Type B pancreatic cell (in vitro differentiated cells): ENCODE data around the gene ITGB3BP. TPM values are rescaled to one million over a fixed set of nuclear protein-coding genes. Genes with fewer than 3 reads are reported as not detected.

Source experiments
- DNase-seq: peaks from one replicate; pipeline ENCODE4 v3.0.0; 2021; ENCODE audit warnings: mixed read lengths; ENCODE audit not compliant: unreplicated experiment; ENCODE audit errors: extremely low spot score
- H3K27ac Mint-ChIP-seq: 2 replicates; pipeline ENCODE4 v1.8.0; 2021; ENCODE audit warnings: mild to moderate bottlenecking, mixed read lengths
- H3K27me3 Mint-ChIP-seq: 2 replicates; pipeline ENCODE4 v1.8.0; 2021; ENCODE audit warnings: mixed read lengths
- H3K36me3 Mint-ChIP-seq: 2 replicates; pipeline ENCODE4 v1.8.0; 2021; ENCODE audit warnings: mixed read lengths
- H3K4me1 Mint-ChIP-seq: one replicate; pipeline ENCODE4 v1.8.0; 2021; ENCODE audit warnings: mixed read lengths; ENCODE audit not compliant: unreplicated experiment
- H3K4me3 Mint-ChIP-seq: 2 replicates; pipeline ENCODE4 v1.8.0; 2021; ENCODE audit warnings: mild to moderate bottlenecking, mixed read lengths
- H3K9me3 Mint-ChIP-seq: 2 replicates; pipeline ENCODE4 v1.8.0; 2021; ENCODE audit warnings: mixed read lengths
- total RNA-seq: library from RNA; stranded (reverse); gene quantifications from 2 replicates; pipeline ENCODE4 v1.2.1, GENCODE V29; 2021; ENCODE audit warnings: low replicate concordance
- TF ChIP-seq, protein P1 (sequence below): fragments of 200-600 bp; sonication (generic); conservative IDR thresholded peaks from 2 replicates; pipeline ENCODE4 v1.5.0; 2021; ENCODE audit warnings: antibody characterized with exemption, mild to moderate bottlenecking

Gene ITGB3BP
- total RNA-seq, 1 donor from 2014 or later, result 39.9 TPM

DNA sequence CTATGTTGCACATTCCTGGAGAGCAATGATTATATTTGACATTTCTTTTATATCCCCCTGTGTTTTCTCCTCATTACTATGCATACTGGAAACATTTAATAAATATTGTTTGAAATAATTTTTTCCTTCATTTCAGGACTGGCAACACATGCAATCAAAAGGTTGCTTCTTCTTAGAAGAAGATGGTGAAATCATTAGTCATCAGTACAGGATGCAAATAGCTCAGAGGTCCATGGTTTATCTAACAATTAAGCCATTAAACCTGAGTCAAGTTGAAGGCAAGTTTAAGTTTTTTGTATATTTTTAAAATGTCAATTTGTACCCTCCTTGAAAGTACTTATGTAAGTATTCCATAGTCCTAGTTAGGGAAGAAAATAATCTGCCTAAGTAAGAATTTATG, 22.8 kb upstream of the ITGB3BP start:
- H3K4me1 Mint-ChIP-seq, result no peaks in the 10 kb centered on the region
- H3K27ac Mint-ChIP-seq, result no peak overlapping the region
- peaks cover 16% of the 10 kb centered on the region for H3K36me3 Mint-ChIP-seq
- H3K27me3 Mint-ChIP-seq, result no peaks in the 10 kb centered on the region
- no peak for DNase-seq
- TF ChIP-seq, protein P1, sequence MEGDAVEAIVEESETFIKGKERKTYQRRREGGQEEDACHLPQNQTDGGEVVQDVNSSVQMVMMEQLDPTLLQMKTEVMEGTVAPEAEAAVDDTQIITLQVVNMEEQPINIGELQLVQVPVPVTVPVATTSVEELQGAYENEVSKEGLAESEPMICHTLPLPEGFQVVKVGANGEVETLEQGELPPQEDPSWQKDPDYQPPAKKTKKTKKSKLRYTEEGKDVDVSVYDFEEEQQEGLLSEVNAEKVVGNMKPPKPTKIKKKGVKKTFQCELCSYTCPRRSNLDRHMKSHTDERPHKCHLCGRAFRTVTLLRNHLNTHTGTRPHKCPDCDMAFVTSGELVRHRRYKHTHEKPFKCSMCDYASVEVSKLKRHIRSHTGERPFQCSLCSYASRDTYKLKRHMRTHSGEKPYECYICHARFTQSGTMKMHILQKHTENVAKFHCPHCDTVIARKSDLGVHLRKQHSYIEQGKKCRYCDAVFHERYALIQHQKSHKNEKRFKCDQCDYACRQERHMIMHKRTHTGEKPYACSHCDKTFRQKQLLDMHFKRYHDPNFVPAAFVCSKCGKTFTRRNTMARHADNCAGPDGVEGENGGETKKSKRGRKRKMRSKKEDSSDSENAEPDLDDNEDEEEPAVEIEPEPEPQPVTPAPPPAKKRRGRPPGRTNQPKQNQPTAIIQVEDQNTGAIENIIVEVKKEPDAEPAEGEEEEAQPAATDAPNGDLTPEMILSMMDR, result no peak
- H3K9me3 Mint-ChIP-seq, result no peaks in the 10 kb centered on the region
- H3K4me3 Mint-ChIP-seq, result no peak overlapping the region

DNA sequence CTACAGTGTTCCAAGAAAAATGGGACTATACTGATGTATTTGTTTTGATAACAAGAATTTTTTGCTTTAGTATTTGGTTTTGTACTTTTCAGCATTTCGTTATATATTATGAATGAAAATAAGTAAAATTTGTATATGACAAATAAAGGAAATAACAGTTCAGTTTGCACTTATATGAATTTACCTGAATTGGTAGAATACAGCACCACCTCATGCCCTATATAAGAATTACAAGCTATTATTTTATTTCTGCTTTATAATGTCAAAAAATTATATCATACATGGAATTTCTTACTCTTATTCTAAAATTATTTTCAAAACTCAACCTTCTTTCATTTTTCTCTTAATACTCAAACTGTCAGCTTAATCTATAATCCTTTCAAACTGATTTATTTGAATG, 14.9 kb upstream of the ITGB3BP start:
- Mint-ChIP-seq H3K4me1 (no peaks in the 10 kb centered on the region), H3K27me3 (no peaks in the 10 kb centered on the region), H3K36me3 (peaks cover 4% of the 10 kb centered on the region), H3K27ac (no peak overlapping the region), H3K9me3 (no peaks in the 10 kb centered on the region), H3K4me3 (no peak overlapping the region)
- no peak for DNase-seq
- TF ChIP-seq, protein P1, result peak; percentile 74

DNA sequence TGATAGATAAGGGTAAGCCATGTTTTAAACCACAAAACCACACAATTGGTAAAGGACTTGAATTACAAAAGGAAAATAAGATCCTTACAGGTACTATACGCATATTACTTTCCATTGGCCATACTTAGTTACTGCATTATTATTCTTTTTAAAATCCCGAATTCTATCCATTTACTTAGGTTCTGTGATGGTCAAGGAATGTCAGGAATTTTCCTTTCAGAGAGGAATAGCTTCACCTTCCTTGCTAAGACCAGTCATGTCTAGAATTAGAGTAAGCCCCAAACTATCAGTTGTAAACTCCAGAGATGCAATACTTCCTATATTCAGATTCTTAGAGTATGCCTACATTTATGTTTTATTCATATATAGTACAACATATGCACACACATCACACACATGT, 14.0 kb upstream of the ITGB3BP start:
- Mint-ChIP-seq H3K36me3 (no peaks in the 10 kb centered on the region), H3K27ac (no peak overlapping the region), H3K27me3 (no peaks in the 10 kb centered on the region), H3K9me3 (no peaks in the 10 kb centered on the region), H3K4me1 (no peaks in the 10 kb centered on the region), H3K4me3 (no peak overlapping the region)
- DNase-seq, result no peak
- TF ChIP-seq, protein P1, result no peak

DNA sequence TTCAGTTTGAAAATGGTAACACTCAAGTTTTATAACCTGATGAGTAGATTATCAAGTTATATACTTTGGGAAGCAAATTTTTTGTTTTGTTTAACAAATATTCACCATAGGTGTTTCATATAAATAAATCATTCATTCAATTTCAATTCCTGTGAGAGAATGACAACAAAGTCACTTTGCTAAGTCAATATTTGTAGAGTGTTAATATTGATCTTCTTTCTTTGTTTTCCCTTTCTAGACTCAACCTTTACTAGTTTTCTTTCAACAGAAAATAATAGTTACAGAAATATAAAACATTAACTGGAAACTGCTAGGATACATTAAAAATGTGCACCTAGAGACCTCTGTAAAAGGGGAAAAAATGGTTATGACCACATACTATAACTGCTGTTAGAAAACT, 11.4 kb upstream of the ITGB3BP start:
- H3K4me1 Mint-ChIP-seq, result no peaks in the 10 kb centered on the region
- DNase-seq, result no peak

DNA sequence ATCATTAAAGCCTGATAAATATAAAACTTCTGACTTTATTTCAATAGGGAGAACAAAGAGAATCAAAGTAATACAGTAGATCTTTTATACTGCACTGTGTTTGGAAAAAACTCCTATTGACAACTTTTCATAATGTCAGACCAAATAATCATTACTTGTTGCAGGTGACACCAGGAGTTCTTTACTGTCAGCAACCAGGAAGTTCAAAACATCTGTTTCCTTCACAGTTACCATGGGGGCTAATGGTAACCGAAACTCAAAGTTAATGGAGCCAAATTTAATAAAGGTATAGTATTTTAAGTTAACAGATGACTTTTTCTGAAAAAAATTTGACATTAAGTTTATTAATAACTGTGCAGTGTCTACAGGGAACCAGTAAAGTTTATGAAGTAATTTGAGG, 10.9 kb upstream of the ITGB3BP start:
- no peaks in the 10 kb centered on the region for H3K9me3 Mint-ChIP-seq
- H3K4me1 Mint-ChIP-seq, result no peaks in the 10 kb centered on the region
- no peak overlapping the region for H3K27ac Mint-ChIP-seq
- TF ChIP-seq, protein P1, result no peak
- no peak overlapping the region for H3K4me3 Mint-ChIP-seq
- no peaks in the 10 kb centered on the region for H3K27me3 Mint-ChIP-seq
- no peak for DNase-seq
- no peaks in the 10 kb centered on the region for H3K36me3 Mint-ChIP-seq

More for the DNA sequence above, 11.4 kb upstream of the ITGB3BP start:
- Mint-ChIP-seq H3K9me3 (no peaks in the 10 kb centered on the region), H3K36me3 (no peaks in the 10 kb centered on the region), H3K4me3 (no peak overlapping the region), H3K27ac (no peak overlapping the region), H3K27me3 (no peaks in the 10 kb centered on the region)
- TF ChIP-seq, protein P1, result no peak

DNA sequence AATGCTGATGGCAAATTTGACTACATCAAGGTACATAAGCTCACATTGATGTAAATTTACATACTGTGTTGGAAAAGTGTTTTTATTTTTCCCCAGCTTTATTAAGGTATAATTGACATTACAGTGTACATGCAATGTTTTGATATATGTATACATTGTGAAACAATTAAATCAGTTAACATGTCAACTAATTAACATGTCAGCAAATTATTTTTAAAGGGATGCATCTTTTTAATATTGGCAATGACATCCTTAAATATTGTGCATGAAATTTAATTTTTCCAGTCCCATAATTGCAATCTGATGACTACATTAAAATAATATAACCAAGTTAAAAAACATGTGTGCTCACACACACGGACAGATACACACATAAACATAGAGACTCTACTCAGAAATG, 9.7 kb upstream of the ITGB3BP start:
- TF ChIP-seq, protein P1, result no peak
- H3K36me3 Mint-ChIP-seq, result no peaks in the 10 kb centered on the region
- DNase-seq, result no peak

More for the DNA sequence above, 9.7 kb upstream of the ITGB3BP start:
- H3K27me3 Mint-ChIP-seq, result no peaks in the 10 kb centered on the region
- no peaks in the 10 kb centered on the region for H3K4me1 Mint-ChIP-seq
- no peak overlapping the region for H3K27ac Mint-ChIP-seq
- no peak overlapping the region for H3K4me3 Mint-ChIP-seq
- H3K9me3 Mint-ChIP-seq, result no peaks in the 10 kb centered on the region
